ENCODE results near the gene FAM184A.

The FAM184A gene

GRCh38 chr6:118953391-118953790 is 125.1 kb downstream of the FAM184A start:
- no peak for FAIRE-seq

- FAIRE-seq, result no peak
These were observed 125.8 kb downstream of the FAM184A start for GRCh38 chr6:118952683-118953082.

GRCh38 chr6:118945217-118945616 is 133.2 kb downstream of the FAM184A start:
- no peak for FAIRE-seq

- FAIRE-seq, result no peak
These were observed 137.7 kb downstream of the FAM184A start for GRCh38 chr6:118940770-118941169.

GRCh38 chr6:118939683-118940082 is 138.8 kb downstream of the FAM184A start:
- FAIRE-seq, result no peak

- FAIRE-seq, result no peak
These were observed 142.3 kb downstream of the FAM184A start for GRCh38 chr6:118935978-118936703.

- FAIRE-seq, result no peak
These were observed 143.2 kb downstream of the FAM184A start for GRCh38 chr6:118935331-118935668.

- no peak for FAIRE-seq
These were observed 143.8 kb downstream of the FAM184A start, which contains the start of gene MCM9 for GRCh38 chr6:118934461-118935330. MCM9 (minus strand) TSS chr6:118935159; CDS start chr6:118931723, 3,436 bp downstream.

- FAIRE-seq, result no peak
These were observed 144.5 kb downstream of the FAM184A start for GRCh38 chr6:118933855-118934460.

GRCh38 chr6:118932421-118932820 is 146.0 kb downstream of the FAM184A start:
- FAIRE-seq, result no peak

- no peak for FAIRE-seq
These were observed 147.0 kb downstream of the FAM184A start for GRCh38 chr6:118931436-118931835.

- FAIRE-seq, result no peak
These were observed 147.8 kb downstream of the FAM184A start for GRCh38 chr6:118930680-118931079.

- no peak for FAIRE-seq
These were observed 155.4 kb downstream of the FAM184A start for GRCh38 chr6:118923035-118923434.

GRCh38 chr6:118921084-118921483 is 157.4 kb downstream of the FAM184A start:
- no peak for FAIRE-seq

- FAIRE-seq, result no peak
These were observed 160.1 kb downstream of the FAM184A start for GRCh38 chr6:118918329-118918725.

GRCh38 chr6:118917546-118918328 is 160.7 kb downstream of the FAM184A start:
- no peak for FAIRE-seq

GRCh38 chr6:118914598-118914997 is 163.9 kb downstream of the FAM184A start:
- no peak for FAIRE-seq

GRCh38 chr6:118913161-118913560 is 165.3 kb downstream of the FAM184A start:
- FAIRE-seq, result no peak

- no peak for FAIRE-seq
These were observed 165.8 kb downstream of the FAM184A start for GRCh38 chr6:118912646-118913045.

All from endometrium (tissue), 2 donors.